HG02642 (cell line): Measurements from ENCODE around the gene DYNC1I1.

ENCODE experiments used
- ATAC-seq: cut with Tn5 transposase; IDR thresholded peaks from one replicate; pipeline ENCODE4 v1.9.1; 2021; ENCODE audit warnings: mild to moderate bottlenecking; ENCODE audit not compliant: unreplicated experiment, poor library complexity

Gene DYNC1I1

DNA sequence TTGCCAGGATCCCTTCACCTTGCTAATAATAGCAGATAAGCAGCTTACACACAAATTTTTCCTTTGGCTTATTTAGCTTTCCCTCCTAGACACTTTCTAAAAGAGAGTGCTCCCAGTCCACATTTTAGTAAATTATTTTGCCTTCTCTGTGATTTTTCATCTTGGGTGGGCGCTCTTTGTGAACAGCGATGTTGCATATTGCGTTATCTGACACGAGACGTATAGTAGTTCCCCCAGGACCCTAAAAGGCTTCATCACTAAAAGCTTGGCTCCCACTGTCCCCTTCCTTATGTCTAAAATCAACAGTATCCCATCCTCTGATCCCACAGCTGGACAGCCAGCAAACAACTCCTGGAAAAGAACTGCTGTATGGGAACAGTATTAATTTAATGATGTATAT lies 232.9 kb downstream of the DYNC1I1 start:
- ATAC-seq = no peak

DNA sequence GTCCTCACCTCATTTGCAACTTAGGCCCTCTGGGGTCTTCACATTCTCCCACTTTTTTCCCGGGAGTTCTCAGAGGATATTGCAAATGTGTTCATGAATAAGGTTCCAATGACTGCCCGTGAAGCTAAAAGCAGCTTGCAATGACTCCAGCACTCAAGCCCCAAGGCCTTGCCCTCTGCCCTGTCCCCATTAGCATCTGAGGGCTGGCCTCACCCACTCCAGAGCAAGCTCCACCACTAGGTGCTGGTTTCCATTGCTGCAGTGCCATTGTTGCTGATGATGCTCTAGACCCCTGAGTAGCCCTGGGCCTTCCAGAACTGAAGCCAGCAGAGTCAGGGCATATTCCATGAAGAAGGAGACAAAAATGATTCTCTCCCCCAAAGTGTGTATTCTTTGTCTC lies 236.8 kb downstream of the DYNC1I1 start:
- no peak for ATAC-seq

DNA sequence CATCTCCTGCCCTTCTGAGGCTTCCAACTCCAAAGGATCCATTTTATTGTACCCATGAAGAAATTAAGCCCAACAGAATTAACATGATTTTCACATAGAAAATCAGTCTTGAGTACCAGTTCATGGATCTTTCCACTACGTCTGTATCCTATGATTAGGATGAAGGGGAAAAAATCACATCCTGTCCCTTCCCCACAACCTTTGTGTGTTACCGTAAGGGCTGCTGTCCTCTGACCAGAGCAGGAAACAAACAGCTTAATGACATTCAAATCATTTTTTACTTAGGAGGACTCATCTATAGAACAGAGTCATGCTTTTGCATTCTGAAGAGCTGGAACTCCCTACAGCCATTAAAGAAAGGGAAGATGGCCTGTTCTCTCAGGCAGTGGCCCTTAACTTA lies 241.5 kb downstream of the DYNC1I1 start:
- ATAC-seq = no peak

DNA sequence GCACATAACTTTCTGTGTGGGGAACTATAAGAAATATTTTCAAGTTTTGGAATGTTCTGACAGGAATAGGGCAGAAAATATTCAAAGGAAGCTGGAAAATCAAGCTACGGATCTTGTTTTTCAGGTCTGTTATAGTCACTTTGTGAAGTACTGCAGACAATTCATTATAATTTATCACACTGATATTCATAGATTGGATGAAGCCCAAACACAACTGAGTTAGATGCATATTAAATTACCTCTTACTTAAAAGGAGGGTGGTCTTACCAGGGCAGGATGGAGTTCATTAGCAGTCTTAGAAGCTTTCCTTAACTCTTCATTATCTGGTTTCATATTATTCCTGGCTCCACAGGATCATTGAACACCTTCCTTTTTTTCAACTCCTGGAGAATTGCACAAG lies 242.3 kb downstream of the DYNC1I1 start:
- ATAC-seq = no peak

- no peak for ATAC-seq
These were observed 243.8 kb downstream of the DYNC1I1 start for GRCh38 chr7:96016056-96016586.

DNA sequence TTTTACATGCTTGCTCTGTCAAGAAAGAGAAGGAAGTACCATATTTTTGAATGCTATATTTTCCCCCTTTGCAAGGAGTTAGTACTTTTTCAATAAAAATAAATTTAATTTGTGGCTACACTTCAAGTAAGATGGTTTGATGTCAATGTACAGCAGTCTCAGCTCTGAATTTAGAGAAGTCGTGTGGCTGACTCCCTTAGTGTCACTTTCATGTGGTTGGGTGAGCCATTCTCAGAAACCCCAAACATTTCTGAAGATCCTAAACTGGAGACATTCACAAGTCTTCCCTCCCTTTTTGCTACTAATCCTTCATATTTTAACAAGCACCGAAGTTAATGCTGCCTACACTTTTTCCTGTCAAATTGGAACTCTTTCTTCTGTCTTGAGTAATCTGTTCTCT lies 244.4 kb downstream of the DYNC1I1 start:
- ATAC-seq = no peak

DNA sequence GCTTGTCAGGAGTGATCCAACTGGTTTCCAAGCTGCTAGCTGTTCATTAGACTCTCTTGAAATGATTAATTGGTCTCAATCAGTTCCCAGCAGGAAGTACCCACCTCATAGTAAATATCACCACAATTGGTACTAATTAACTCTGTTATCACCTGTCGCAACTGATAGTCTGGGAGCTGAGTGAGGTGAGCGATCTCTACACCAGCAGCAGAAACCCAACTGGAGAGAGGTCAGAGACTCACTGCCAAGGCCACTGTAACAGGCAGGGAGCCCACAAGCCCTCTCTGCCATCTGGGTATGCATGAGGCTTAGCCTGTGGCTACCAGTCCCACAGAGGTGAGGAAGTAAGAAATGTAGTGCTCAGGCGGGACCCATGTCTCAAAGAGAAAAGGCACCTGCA lies 245.5 kb downstream of the DYNC1I1 start:
- no peak for ATAC-seq

DNA sequence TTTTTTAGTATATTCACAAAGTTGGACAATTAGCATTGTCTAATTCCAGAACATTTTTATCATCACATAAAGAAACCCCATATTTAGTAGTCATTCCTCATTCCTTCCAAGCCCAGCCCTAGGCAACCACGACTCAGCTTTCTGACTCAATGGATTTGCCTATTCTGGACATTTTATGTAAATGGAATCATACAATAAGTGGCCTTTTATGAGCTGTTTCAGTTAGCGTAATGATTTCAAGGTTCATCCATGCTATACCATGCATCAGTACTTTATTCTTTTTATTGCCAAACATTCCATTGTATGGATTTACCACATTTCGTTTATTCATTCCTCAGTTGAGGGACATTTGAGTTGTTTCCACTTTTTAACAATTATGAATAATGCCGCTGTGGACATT lies 249.2 kb downstream of the DYNC1I1 start:
- no peak for ATAC-seq

DNA sequence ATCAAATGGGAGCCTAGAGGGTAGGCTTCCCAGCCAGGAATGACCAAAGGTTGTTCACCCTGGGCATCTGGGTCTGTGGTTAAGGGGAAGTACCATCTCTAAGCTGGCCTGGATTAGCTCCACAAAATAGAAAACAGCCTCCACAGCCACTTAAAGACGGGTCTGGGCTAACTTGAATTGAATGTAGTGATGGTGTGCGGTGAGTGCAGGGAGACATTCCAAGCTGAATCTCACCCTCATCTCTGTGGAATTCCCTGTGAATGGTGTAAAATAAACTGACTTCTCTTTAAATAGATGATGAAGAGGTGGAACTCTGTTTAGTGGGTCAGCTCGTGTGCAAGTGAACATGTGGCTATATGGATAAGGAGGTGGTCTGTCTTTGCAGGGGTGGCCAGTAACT lies 251.0 kb downstream of the DYNC1I1 start:
- ATAC-seq = no peak

- no peak for ATAC-seq
These were observed 253.7 kb downstream of the DYNC1I1 start for GRCh38 chr7:96026010-96026409.

DNA sequence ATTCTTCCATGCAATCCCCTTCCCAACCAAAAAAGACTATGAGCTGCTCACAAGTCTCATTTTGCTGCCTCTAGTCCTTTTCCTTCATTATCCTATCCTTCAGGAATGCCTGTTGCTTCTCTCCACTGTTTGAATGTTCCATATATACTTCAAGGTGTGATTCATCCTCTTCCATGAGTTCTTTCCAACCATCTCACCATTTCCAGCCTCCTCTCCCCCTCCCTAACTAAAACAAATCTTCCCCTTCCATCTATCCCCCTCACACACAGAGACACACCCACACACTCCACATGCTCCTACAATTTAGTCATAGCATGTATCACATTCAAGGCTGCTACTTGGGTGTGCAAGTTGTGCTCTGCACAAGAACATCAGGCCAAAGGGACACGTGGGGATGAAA lies 254.3 kb downstream of the DYNC1I1 start:
- ATAC-seq = no peak

- ATAC-seq = no peak
These were observed 256.4 kb downstream of the DYNC1I1 start for GRCh38 chr7:96028729-96029128.

DNA sequence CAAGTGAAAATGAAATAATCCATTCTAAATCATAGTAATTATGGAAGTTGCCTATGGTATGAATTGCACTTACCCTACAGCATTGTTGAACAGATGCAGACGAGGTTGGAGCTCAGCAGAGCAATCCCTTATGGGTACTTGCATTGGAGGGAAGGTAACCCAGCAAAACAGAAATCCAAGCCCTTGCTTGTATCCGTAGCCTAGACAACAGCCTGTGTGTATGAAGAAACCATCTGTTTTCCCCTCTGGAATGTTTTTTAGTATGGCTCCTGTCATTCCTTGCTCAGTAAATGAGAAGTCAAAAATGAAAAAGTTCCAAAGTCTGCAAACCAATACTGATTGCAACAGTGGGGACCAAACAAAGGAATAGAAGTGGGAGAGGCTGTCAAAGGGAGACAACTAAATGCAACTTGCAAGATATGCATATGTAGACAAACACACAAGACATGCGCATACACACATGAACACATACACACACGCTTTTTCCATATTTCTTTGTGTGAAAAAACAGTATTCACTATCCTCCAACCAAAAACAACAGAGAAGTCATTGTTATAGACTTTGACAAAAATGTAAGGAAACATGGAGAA lies 260.8 kb downstream of the DYNC1I1 start:
- ATAC-seq = no peak

DNA sequence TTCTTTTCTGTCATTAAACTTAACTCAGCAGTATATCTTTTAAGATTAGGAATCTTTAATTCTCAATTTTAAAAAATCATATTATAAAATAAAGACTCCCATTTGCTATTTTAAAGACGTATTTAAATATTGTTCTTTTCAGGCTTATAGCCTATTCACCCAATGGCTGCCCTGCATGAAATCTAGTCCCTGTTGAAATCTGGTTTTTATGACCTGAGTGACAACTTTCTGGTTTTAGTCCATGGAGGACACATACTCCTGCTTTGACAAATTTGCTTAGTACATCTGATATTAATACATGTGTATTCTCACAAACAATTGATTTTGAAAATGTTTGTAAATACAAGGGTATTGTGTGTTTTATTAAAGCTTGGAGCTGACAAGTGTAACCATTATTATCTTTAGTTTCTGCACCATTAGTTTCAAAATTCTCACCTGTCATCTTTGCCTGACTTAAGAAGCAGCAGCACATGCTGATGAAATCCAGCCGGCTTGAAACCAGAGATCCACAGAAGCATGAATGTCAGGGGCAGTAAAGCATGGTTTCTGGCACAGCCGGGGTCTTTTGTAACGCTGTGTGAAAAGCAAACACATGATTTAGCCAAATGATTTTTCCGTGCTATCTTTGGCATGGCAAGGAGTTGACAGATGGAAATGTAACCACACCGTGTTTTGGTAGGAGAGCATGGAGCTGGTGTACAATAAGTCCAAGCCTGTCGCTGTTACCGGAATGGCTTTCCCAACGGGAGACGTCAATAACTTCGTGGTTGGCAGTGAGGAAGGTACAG lies 262.8 kb downstream of the DYNC1I1 start:
- no peak for ATAC-seq

DNA sequence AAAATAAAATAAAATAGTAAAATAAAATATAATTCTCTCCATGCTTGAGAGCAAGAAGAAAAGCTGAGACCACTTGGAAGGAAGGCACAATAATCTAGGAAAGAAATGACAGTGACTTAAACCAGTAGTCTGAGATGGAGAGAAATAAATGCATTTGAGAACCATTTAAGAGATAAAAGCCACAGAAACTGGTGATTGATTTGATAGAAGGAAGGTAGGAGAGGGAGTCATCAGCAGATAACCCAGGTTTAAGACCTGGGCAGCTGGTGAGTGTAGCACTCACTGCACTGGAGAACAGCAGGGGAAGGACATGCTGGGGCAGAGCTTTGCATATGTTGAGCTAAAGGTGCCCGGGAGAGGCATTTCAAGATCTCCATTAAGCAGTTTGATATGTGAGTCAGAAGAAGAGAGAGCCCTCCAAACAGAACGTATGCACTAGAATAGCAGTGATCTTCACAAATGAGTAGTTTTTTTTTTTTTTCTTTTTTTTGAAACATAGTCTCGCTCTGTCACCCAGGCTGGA lies 268.0 kb downstream of the DYNC1I1 start:
- ATAC-seq = no peak

- ATAC-seq = no peak
These were observed 268.8 kb downstream of the DYNC1I1 start for GRCh38 chr7:96041171-96041570.

- ATAC-seq = no peak
These were observed 272.8 kb downstream of the DYNC1I1 start for GRCh38 chr7:96045181-96045580.

GRCh38 chr7:96045919-96046318 lies 273.6 kb downstream of the DYNC1I1 start:
- no peak for ATAC-seq

DNA sequence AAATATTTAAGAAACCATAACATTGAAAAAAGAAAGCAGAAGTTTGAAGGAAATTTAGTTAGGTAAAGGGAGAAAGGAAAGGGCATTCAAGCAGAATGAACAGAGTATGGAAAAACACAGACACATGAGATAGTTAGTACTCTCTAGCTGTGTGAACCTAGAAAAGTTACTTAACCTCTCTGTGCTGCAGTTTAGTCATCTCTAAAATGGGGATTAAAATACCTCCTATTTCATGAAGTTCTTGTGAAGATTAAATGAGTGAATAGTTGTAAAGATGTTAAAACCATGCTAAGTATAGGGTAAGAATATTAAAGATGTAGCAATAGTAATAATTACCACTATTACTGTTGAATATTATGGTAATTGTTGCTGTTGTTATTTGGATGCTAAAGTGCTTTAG lies 279.9 kb downstream of the DYNC1I1 start:
- no peak for ATAC-seq

DNA sequence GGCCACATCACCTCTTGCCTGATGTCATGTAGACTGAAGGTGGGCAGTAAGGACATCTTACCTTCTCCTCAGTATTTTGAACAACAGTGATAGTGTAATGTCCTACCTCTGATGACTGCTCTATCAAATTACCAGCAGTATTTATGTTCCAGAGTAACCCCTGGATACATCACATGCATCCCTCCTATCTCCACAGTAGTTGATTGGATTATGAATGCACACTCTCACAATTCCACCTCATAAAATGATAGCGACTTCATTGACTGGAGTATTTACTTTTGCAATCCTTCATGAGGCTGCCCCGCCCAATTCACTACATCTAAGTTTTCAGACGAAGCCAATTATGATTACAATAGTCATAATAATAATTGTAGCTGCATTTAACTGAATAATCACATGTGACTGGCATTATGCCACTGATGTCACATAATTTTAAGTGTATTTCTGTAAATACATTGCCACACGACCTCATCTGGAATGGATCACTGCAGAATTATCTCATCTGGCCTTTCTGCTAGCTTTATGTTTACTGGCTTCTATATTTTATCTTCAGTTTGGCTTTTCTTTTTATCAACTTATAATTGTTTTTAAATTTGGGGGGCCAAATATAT lies 280.6 kb downstream of the DYNC1I1 start:
- no peak for ATAC-seq

DNA sequence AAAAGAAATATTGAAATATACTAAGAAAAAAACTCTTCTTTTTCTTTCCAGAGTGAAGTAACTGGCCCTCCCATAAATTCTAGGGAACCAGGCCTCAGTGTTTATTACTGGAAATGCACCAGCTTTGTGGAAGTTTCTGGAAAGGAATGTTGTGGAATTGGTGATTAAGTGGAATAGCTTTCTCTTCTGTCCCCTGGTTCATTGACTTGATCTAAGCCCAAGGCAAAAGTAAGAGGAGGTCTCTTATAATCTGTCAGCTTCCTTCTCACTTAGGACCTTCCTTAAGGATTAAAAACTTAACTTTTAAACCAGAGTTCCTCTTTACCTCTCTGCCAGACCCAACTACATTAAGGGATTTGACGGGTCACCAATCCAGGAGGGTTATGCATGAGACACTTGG lies 283.4 kb downstream of the DYNC1I1 start:
- ATAC-seq = no peak
